ENCODE data around the gene JUP. TPM values are rescaled to one million over a fixed set of nuclear protein-coding genes. Genes with fewer than 3 reads are reported as not detected.

JUP gene
- total and polyA plus RNA-seq, 8 donors: 94.2 to 148 (median 119) TPM

- peaks cover 18 to 31% of the 10 kb centered on the region in 2 donors for H3K27me3 ChIP-seq
- no peak for ATAC-seq
Measured at GRCh38 chr17:41739661-41740352, 46.7 kb downstream of the JUP start.

DNA sequence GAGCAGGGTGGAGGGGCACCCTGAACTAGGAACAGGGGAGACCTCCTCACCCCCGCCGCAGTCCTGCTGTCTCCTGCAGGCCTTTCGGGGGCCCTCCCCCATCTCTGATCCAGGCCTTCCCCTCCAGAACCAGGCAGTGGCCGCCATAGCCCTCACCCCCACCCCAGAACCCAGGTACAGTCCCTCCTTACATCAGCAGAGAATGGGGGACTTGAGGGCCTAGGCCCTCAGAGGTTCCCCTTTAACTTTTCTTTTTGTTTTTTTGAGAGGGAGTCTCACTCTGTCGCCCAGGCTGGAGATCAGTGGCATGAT is 47.8 kb downstream of the JUP start:
- intact Hi-C loops (cut with DNase I): loop anchor here (2.0 to 10.0 kb wide), 2 partner anchors 62 to 66 kb away; no protein-coding TSS in a partner anchor
- H3K27ac ChIP-seq: no peak overlapping the region
- TF ChIP-seq CTCF (IDR thresholded peaks at IDR 0.05): no peak
- H3K4me3 ChIP-seq: no peak overlapping the region
- no peaks in the 10 kb centered on the region for H3K9me3 ChIP-seq
- no peak for ATAC-seq
- no peaks in the 10 kb centered on the region for H3K36me3 ChIP-seq
- DNase-seq: no peak
- peaks cover 12 to 14% of the 10 kb centered on the region in 2 donors for H3K4me1 ChIP-seq
- H3K27me3 ChIP-seq: peaks cover 29 to 41% of the 10 kb centered on the region in 2 donors

More at GRCh38 chr17:41739661-41740352, 46.7 kb downstream of the JUP start:
- no peak overlapping the region for H3K4me3 ChIP-seq
- peaks cover 2 to 4% of the 10 kb centered on the region in 2 donors for H3K4me1 ChIP-seq
- H3K36me3 ChIP-seq: no peaks in the 10 kb centered on the region
- H3K9me3 ChIP-seq: no peaks in the 10 kb centered on the region
- TF ChIP-seq CTCF (IDR thresholded peaks at IDR 0.05): no peak
- no peak for DNase-seq
- H3K27ac ChIP-seq: no peak overlapping the region
- intact Hi-C loops (cut with DNase I): loop anchor here (2.0 to 10.0 kb wide), 3 partner anchors 61 to 72 kb away; partner anchors contain the start of genes FKBP10 (in 1 of the 2) and P3H4 (in 1 of the 2)

DNA sequence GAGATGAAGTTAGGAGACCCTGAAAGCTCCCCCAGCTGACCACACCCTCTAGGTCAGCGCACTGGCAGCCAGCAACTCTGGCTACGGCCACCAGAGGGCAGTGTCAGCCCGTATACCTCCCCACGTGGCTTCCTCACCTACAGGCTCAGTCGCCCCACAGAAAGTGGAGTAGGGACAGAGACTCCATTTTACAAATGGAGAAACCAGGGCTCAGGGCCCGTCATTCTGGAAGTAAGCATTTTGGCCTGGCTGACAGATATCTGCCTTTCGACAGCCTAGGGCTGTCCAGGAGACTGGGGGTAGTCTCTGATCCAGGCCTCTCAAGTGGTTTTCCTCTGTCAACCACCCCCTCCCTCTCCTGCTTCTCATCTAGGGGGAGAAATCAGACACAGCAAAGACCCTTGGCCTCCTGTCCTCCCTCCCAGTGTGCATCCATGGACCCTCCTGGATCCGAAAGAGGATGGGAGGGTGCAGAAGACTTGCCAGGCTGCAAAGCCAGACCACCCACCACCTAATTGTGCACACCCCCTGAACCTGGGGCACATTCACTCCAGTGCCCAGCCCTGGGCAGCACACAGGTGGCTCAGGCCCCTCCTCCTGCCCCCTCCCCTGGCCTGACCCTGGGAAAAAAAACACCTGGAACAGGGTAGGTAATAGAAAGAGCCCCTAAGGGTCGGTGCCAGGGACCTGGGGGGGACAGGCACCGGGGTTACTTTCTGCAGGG is 48.3 kb downstream of the JUP start:
- no peak overlapping the region for H3K4me3 ChIP-seq
- no peak overlapping the region for H3K27ac ChIP-seq
- ATAC-seq (peak; percentile 96), DNase-seq (peak; percentile 66 to 94 (median 82))
- intact Hi-C loops (cut with DNase I): loop anchor here (2.0 to 10.0 kb wide), 2 partner anchors 63 to 67 kb away; no protein-coding TSS in a partner anchor
- peak; percentile 95 to 99 for TF ChIP-seq CTCF (IDR thresholded peaks at IDR 0.05)
- no peaks in the 10 kb centered on the region for H3K9me3 ChIP-seq
- H3K4me1 ChIP-seq: peaks cover 14 to 15% of the 10 kb centered on the region in 2 donors
- H3K27me3 ChIP-seq: peaks cover 34 to 47% of the 10 kb centered on the region in 2 donors
- H3K36me3 ChIP-seq: no peaks in the 10 kb centered on the region

- Histone ChIP-seq H3K9me3 (no peaks in the 10 kb centered on the region), H3K27ac (no peak overlapping the region), H3K4me3 (no peak overlapping the region), H3K27me3 (peaks cover 38 to 52% of the 10 kb centered on the region in 2 donors), H3K4me1 (peaks cover 14 to 15% of the 10 kb centered on the region in 2 donors), H3K36me3 (no peaks in the 10 kb centered on the region)
- no peak for TF ChIP-seq CTCF (IDR thresholded peaks at IDR 0.05)
- ATAC-seq (no peak), DNase-seq (no peak)
- intact Hi-C loops (cut with DNase I): loop anchor here (2.0 to 10.0 kb wide), 2 partner anchors 63 to 67 kb away; no protein-coding TSS in a partner anchor
Measured at GRCh38 chr17:41737680-41738023, 48.9 kb downstream of the JUP start.

Measured in left lung (tissue), 10 donors.